Heart right ventricle (tissue), 16 donors: ENCODE results near the gene CCDC127. TPM values are rescaled to one million over a fixed set of nuclear protein-coding genes. Genes with fewer than 3 reads are reported as not detected.

Source experiments
- ATAC-seq, 8 donors: fragments of 200-7000 bp; cut with Tn5 transposase; one replicate each; pipeline ENCODE4 v1.9.1; 2020; ENCODE audit warnings: mild to moderate bottlenecking in 8 of 8, moderate library complexity in 8 of 8, moderate number of reproducible peaks in 1 of 8
- DNase-seq, 2 donors: peaks; one replicate each; pipeline ENCODE4 v3.0.0-alpha.2; 2020
- H3K27ac ChIP-seq, 10 donors: fragments of 200-600 bp; sonication (generic) in 2 of 10; one replicate each; pipeline versions ENCODE4 v1.5.0 to v1.8.0; 2020 to 2022; ENCODE audit warnings: mild to moderate bottlenecking in 3 of 10
- H3K27me3 ChIP-seq, 7 donors: fragments of 200-600 bp; one replicate each; pipeline ENCODE4 v1.8.0; 2021 to 2022; ENCODE audit warnings: mild to moderate bottlenecking in 2 of 7
- H3K36me3 ChIP-seq, 9 donors: fragments of 200-600 bp; sonication (generic) in 1 of 9; one replicate each; pipeline versions ENCODE4 v1.5.0 to v1.8.0; 2020 to 2022; ENCODE audit warnings: mild to moderate bottlenecking in 2 of 9
- H3K4me1 ChIP-seq, 9 donors: fragments of 200-600 bp; sonication (generic) in 1 of 9; one replicate each; pipeline versions ENCODE4 v1.5.0 to v1.8.0; 2020 to 2022; ENCODE audit warnings: mild to moderate bottlenecking in 4 of 9
- H3K4me3 ChIP-seq, 10 donors: fragments of 200-600 bp; sonication (generic) in 2 of 10; one replicate each; pipeline versions ENCODE4 v1.5.0 to v1.8.0; 2020 to 2022; ENCODE audit warnings: mild to moderate bottlenecking in 7 of 10, moderate library complexity in 2 of 10
- H3K9me3 ChIP-seq, 11 donors: fragments of 200-600 bp in 10 of 11; sonication (generic) in 2 of 11; one replicate each; pipeline versions ENCODE4 v1.5.0 to v1.8.0; 2013 to 2022; ENCODE audit warnings: mild to moderate bottlenecking in 2 of 11, control low read depth in 1 of 11, moderate library complexity in 1 of 11
- WGBS, 2 donors: extraction: QIAGEN DNeasy Blood & Tissue Kit; methylation state at CpG; one replicate each; pipeline ENCODE4 v1.1.7; 2013; ENCODE audit warnings: inconsistent platforms in 1 of 2; 5-methylcytosine and 5-hydroxymethylcytosine counted together
- intact Hi-C, 10 donors: fragments of 100-400 bp; cut with DNase I; formaldehyde crosslinking; loops; one replicate each; pipeline versions ENCODE4 v1.11.1 to v1.14.2; 2022
- polyA plus RNA-seq, 2 donors: library from polyadenylated mRNA; stranded (reverse); fragments of 200-250 nt; gene quantifications; one replicate each; pipeline ENCODE4 v1.2.3, GENCODE V29; 2013
- total RNA-seq, 10 donors: library from RNA; stranded (reverse); fragmentation: NEBNext Ultra II Directional in 3 of 10; extraction: Animal tissue kit (Norgen Biotek cat#: 25700) in 3 of 10; gene quantifications; one replicate each; pipeline versions ENCODE4 v1.2.1 to v1.2.4, GENCODE V29; 2021 to 2023
- TF ChIP-seq, protein P1 (sequence below), 9 donors: fragments of 200-600 bp; sonication (generic) in 2 of 9; IDR thresholded peaks; one replicate each; pipeline versions ENCODE4 v1.5.0 to v1.8.0; 2021 to 2022; ENCODE audit warnings: antibody characterized with exemption in 9 of 9, mild to moderate bottlenecking in 5 of 9, moderate library complexity in 1 of 9
- donor health status: Arrhythmogenic right ventricular cardiomyopathy.
- donor health status: ischemic (EF 13 %, LVEDD 7.1; RV severe dilation, severe dysfunction).
- donor health status: healthy with polysubstance abuse.
- donor health status: DM: no; HTN: yes; CAD: no.
- donor health status: DM: no; HTN: no; CAD: no.
- donor health status: ischemic (EF 25% LVEDD 6.9; RV normal size, moderate dysfunction).
- donor health status: ischemic (EF 25% LVEDD 5.7; RV mildly dilated, moderate dysfunction).
- donor health status: healthy.
- donor health status: DM: yes; HTN: yes; CAD: no.
- donor health status: Ischemic cardiomyopathy.
- donor health status: ischemic (EF 35%, LVEDD 5.7; RV mildly dilated, moderate dysfunction).
- donor health status: nonischemic (EF 11% LVEDD 7.7; RV severe dilation, severe dysfunction).
- donor health status: DM: yes; HTN: yes; CAD: no.
- donor health status: PGD.
- donor health status: ischemic (EF 29% LVEDD 5.4; RV normal size, mild dysfunction).
- donor health status: nonischemic (EF 23%, LVEDD 6.1; RV moderate dilation, normal function).

CCDC127 gene
- total and polyA plus RNA-seq, 12 donors: 3.8 to 10.4 (median 7.5) TPM

DNA sequence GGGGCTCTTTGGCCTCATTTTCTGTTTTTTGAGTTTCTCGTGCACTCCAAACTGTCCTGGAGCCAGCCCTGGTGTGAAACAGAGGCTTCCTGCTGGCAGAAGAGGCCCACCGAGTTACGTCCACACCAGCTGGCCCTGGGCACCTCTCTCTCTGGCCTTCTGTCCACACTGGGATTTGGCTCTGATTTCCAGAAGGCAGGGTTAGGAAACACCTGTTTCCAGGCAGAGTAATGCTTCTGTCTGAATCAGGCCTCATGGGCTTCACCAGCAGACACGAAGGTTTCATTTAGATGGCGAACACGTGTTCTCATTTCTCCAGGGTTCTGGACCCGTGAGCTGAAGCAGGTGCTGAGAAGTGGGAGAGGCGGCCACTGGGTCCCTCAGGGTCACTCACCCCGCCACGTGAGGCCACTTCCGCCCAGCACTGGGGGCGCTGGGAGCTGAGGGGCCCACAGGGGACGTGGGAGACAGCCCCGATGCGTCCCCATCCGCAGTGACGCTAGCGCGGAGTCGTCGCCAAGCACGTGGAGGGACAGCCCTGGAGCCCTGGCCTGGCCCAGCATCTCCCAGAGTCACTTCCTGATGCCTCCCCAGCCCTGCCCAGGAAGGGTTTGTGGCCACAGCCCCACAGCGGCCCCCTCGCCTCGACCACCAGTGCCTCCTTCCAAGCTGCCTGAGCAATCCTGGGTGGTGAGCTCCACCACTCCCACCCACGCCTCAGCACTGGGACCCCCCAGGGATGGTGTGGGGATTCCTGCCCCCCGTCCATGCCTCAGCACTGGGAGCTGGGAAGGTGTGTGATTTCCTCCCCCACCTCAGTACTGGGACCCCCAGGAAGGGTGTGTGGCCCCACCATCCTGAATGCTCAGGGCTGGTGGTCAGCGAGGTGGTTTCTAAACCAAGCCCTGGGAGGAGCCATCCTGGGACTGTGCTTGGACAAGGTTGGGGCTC, 31.6 kb downstream of the CCDC127 start:
- Histone ChIP-seq H3K4me1 (peaks cover 0 to 34% (median 20%) of the 10 kb centered on the region in 9 donors), H3K4me3 (no peak overlapping the region), H3K9me3 (no peaks in the 10 kb centered on the region), H3K27me3 (peaks cover 0 to 17% (median under 1%) of the 10 kb centered on the region in 7 donors), H3K27ac (no peak overlapping the region), H3K36me3 (no peaks in the 10 kb centered on the region)
- WGBS, 2 donors: 73 to 80% methylated on average over 28 of the region's 28 CpGs
- no peak for DNase-seq
- no peak for ATAC-seq
- intact Hi-C loops: loop anchor here in 1 of 10 donors (5.0 kb wide), 1 partner anchor 246 kb away; no protein-coding TSS in a partner anchor
- TF ChIP-seq, protein P1, sequence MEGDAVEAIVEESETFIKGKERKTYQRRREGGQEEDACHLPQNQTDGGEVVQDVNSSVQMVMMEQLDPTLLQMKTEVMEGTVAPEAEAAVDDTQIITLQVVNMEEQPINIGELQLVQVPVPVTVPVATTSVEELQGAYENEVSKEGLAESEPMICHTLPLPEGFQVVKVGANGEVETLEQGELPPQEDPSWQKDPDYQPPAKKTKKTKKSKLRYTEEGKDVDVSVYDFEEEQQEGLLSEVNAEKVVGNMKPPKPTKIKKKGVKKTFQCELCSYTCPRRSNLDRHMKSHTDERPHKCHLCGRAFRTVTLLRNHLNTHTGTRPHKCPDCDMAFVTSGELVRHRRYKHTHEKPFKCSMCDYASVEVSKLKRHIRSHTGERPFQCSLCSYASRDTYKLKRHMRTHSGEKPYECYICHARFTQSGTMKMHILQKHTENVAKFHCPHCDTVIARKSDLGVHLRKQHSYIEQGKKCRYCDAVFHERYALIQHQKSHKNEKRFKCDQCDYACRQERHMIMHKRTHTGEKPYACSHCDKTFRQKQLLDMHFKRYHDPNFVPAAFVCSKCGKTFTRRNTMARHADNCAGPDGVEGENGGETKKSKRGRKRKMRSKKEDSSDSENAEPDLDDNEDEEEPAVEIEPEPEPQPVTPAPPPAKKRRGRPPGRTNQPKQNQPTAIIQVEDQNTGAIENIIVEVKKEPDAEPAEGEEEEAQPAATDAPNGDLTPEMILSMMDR (IDR thresholded peaks at IDR 0.05): no peak

DNA sequence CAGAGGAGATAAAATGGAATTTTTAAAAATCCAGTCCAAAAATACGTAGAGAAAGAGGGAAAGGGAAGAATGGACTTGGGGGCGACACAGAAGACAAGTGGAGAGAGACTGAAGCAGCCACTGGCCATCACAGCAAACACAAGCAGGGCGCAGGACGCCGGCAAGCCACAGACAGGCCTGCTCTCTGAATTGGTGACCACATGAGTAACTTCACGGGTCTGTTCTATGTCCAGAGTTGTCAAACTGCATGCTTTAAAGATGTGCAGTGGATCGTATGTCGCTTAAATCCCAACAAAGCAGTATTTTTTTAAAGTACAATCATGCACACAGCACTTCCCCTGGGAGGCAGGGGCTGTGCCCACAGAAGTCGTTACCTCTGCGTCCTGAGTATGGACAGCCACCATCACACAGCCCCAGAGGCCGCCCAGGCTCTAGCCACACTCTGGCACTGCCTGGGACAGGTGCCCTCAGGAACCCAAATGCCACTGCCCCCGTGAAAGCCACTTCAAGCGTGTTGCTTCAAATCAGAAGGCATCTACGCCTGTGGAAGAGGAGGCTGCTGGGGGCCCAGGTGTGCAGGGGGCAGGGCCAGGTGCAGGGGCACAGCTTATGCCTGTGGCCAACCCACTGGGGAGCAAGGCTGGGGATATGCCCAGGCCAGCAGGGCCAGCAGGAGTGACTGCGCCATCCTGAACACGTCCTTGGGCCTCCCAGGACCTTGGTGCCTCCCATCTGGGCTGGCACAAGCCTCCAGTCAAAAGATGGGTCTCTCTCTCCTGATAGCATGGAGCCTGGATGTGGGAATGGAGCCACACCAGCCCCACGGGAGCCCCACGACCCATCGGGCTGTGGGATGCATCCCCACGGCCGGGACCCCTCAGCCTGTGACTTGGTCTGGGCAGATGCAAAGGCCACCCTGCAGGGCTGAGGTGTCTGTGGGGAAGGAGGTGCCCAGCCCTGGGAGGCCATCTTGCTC, 32.6 kb downstream of the CCDC127 start:
- ATAC-seq (no peak), DNase-seq (no peak)
- WGBS, 2 donors: 81 to 87% methylated on average over 21 of the region's 21 CpGs
- Histone ChIP-seq H3K4me1 (peaks cover 0 to 27% (median 18%) of the 10 kb centered on the region in 9 donors), H3K9me3 (no peaks in the 10 kb centered on the region), H3K4me3 (no peak overlapping the region), H3K27ac (no peak overlapping the region), H3K36me3 (no peaks in the 10 kb centered on the region), H3K27me3 (peaks cover 0 to 8% (median 0%) of the 10 kb centered on the region in 7 donors)
- TF ChIP-seq, protein P1 (IDR thresholded peaks at IDR 0.05): no peak
- intact Hi-C loops: loop anchor here in 1 of 10 donors (5.0 kb wide), 1 partner anchor 247 kb away; no protein-coding TSS in a partner anchor

GRCh38 chr5:184471-184870, 33.5 kb downstream of the CCDC127 start:
- Histone ChIP-seq H3K4me3 (no peak overlapping the region), H3K9me3 (no peaks in the 10 kb centered on the region), H3K4me1 (peaks cover 0 to 18% (median 12%) of the 10 kb centered on the region in 9 donors), H3K27me3 (peaks cover 0 to 8% (median 0%) of the 10 kb centered on the region in 7 donors), H3K27ac (no peak overlapping the region), H3K36me3 (no peaks in the 10 kb centered on the region)
- 81 to 87% methylated on average over 7 of the region's 7 CpGs for WGBS, 2 donors
- TF ChIP-seq, protein P1 (IDR thresholded peaks at IDR 0.05): no peak
- ATAC-seq: no peak
- intact Hi-C loops: no loop called here
- DNase-seq: no peak

DNA sequence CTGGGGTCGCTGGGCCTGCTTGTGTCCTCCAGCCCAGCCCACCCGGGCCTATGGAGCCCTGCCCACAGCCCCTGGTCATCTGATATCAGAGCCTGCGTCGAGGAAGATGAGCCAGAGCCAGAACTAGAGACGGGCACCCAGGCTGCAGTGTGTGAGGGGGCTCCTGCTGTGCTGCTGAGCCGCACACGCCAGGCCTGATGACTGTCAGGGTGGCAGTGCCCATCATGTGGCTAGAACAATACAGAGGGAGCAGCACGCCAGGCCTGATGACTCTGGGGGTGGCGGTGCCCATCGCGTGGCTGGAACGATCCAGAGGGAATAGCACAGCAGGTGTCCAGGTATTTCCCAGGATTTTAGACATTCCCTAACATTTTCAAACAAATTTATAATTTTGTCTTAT, 35.8 kb downstream of the CCDC127 start:
- WGBS, 2 donors: 91 to 93% methylated on average over 12 of the region's 12 CpGs
- TF ChIP-seq, protein P1 (IDR thresholded peaks at IDR 0.05): no peak
- Histone ChIP-seq H3K4me3 (no peak overlapping the region), H3K27me3 (peaks cover 0 to 4% (median 0%) of the 10 kb centered on the region in 7 donors), H3K4me1 (peaks cover 0 to 7% (median 0%) of the 10 kb centered on the region in 9 donors), H3K36me3 (no peaks in the 10 kb centered on the region), H3K9me3 (no peaks in the 10 kb centered on the region), H3K27ac (no peak overlapping the region)
- DNase-seq (no peak), ATAC-seq (no peak)
- intact Hi-C loops: no loop called here
